ENCODE data around the gene JAK3.

JAK3 gene

GRCh38 chr19:17871878-17872250 is 24.1 kb upstream of the JAK3 start, which contains the start of gene SLC5A5:
TSS of gene SLC5A5 (plus strand) at chr19:17871945. CDS start at chr19:17872320, 375 bp downstream.
- no peak within 1 kb of the TSS for H2AFZ ChIP-seq (ENCODE audit: low read depth)
- H3K79me2 ChIP-seq (ENCODE audit: insufficient read depth, low read depth) = no peaks in the 10 kb centered on the region
- no peaks in the 10 kb centered on the region for H4K20me1 ChIP-seq (ENCODE audit: insufficient read depth)
- no peaks in the 10 kb centered on the region for H3K4me1 ChIP-seq (ENCODE audit: low read depth, poor library complexity, severe bottlenecking)
- no peak within 1 kb of the TSS for H3K9ac ChIP-seq
- H3K4me2 ChIP-seq = no peak within 1 kb of the TSS
- H3K27ac ChIP-seq = no peak within 1 kb of the TSS
- H3K27me3 ChIP-seq (ENCODE audit: insufficient read depth, low read depth) = peaks cover 53% of the 10 kb centered on the region; the same call in 1 of the 2 replicates
- H3K4me3 ChIP-seq (IDR thresholded peaks at IDR 0.05; ENCODE audit: insufficient read depth, low read depth, low read length) = no peak within 1 kb of the TSS
- no peak for TF ChIP-seq CTCF (conservative IDR thresholded peaks at IDR 0.05; ENCODE audit: low read depth, low read length)
- H3K36me3 ChIP-seq (ENCODE audit: insufficient read depth) = no peaks in the 10 kb centered on the region

- Histone ChIP-seq H2AFZ (ENCODE audit: low read depth) (no peak overlapping the region), H3K4me1 (ENCODE audit: low read depth, poor library complexity, severe bottlenecking) (no peaks in the 10 kb centered on the region), H3K4me2 (no peak overlapping the region), H3K4me3 (IDR thresholded peaks at IDR 0.05; ENCODE audit: insufficient read depth, low read depth, low read length) (no peak overlapping the region), H4K20me1 (ENCODE audit: insufficient read depth) (no peaks in the 10 kb centered on the region), H3K79me2 (ENCODE audit: insufficient read depth, low read depth) (no peaks in the 10 kb centered on the region), H3K27me3 (ENCODE audit: insufficient read depth, low read depth) (peaks cover 47% of the 10 kb centered on the region; the same call in 1 of the 2 replicates), H3K27ac (no peak overlapping the region), H3K36me3 (ENCODE audit: insufficient read depth) (no peaks in the 10 kb centered on the region), H3K9ac (no peak overlapping the region)
- no peak for TF ChIP-seq CTCF (conservative IDR thresholded peaks at IDR 0.05; ENCODE audit: low read depth, low read length)
These were observed 23.5 kb upstream of the JAK3 start for GRCh38 chr19:17871032-17871877.

- Histone ChIP-seq H4K20me1 (ENCODE audit: insufficient read depth) (no peaks in the 10 kb centered on the region), H3K4me3 (IDR thresholded peaks at IDR 0.05; ENCODE audit: insufficient read depth, low read depth, low read length) (no peak overlapping the region), H3K4me2 (no peak overlapping the region), H3K36me3 (ENCODE audit: insufficient read depth) (no peaks in the 10 kb centered on the region), H3K4me1 (ENCODE audit: low read depth, poor library complexity, severe bottlenecking) (peaks cover 7% of the 10 kb centered on the region), H3K27ac (no peak overlapping the region), H2AFZ (ENCODE audit: low read depth) (no peak overlapping the region), H3K79me2 (ENCODE audit: insufficient read depth, low read depth) (no peaks in the 10 kb centered on the region), H3K27me3 (ENCODE audit: insufficient read depth, low read depth) (peaks cover 38% of the 10 kb centered on the region; the same call in 1 of the 2 replicates), H3K9ac (no peak overlapping the region)
- TF ChIP-seq CTCF (conservative IDR thresholded peaks at IDR 0.05; ENCODE audit: low read depth, low read length) = no peak
These were observed 21.4 kb upstream of the JAK3 start for GRCh38 chr19:17869114-17869608.

- no peak overlapping the region for H3K27ac ChIP-seq
- H3K9ac ChIP-seq = no peak overlapping the region
- no peaks in the 10 kb centered on the region for H4K20me1 ChIP-seq (ENCODE audit: insufficient read depth)
- no peak overlapping the region for H3K4me2 ChIP-seq
- peaks cover 7% of the 10 kb centered on the region for H3K4me1 ChIP-seq (ENCODE audit: low read depth, poor library complexity, severe bottlenecking)
- H3K4me3 ChIP-seq (IDR thresholded peaks at IDR 0.05; ENCODE audit: insufficient read depth, low read depth, low read length) = no peak overlapping the region
- H3K27me3 ChIP-seq (ENCODE audit: insufficient read depth, low read depth) = peaks cover 36% of the 10 kb centered on the region; the same call in 1 of the 2 replicates
- H3K36me3 ChIP-seq (ENCODE audit: insufficient read depth) = no peaks in the 10 kb centered on the region
- no peak for TF ChIP-seq CTCF (conservative IDR thresholded peaks at IDR 0.05; ENCODE audit: low read depth, low read length)
- H3K79me2 ChIP-seq (ENCODE audit: insufficient read depth, low read depth) = no peaks in the 10 kb centered on the region
- H2AFZ ChIP-seq (ENCODE audit: low read depth) = no peak overlapping the region
These were observed 20.9 kb upstream of the JAK3 start for GRCh38 chr19:17868669-17869068.
